ENCODE results near the gene RPS6KA6. TPM values are rescaled to one million over a fixed set of nuclear protein-coding genes. Genes with fewer than 3 reads are reported as not detected.

Gene RPS6KA6
- 2.4 and 5.9 TPM in 2 replicates for total RNA-seq (2014; rRNA removed; shearing (Covaris generic))

- Histone ChIP-seq H3K27me3 (replicated peaks) (no peaks in the 10 kb centered on the region), H3K27ac (no peak within 1 kb of the TSS), H3K9me3 (replicated peaks) (no peaks in the 10 kb centered on the region), H3K4me3 (peak within 1 kb of the TSS; percentile 62), H3K36me3 (no peaks in the 10 kb centered on the region), H3K4me1 (replicated peaks) (no peaks in the 10 kb centered on the region)
- DNase-seq (ENCODE audit: low read depth in 1 of 2, low spot score in 2 of 2), result peak; percentile 38 to 49
Observed at GRCh38 chrX:84187533-84188319, at the start of gene RPS6KA6. TSS of gene RPS6KA6 (minus strand) at chrX:84188199. CDS start at chrX:84187899, 300 bp downstream.

- Histone ChIP-seq H3K4me1 (replicated peaks) (peaks cover 10% of the 10 kb centered on the region), H3K9me3 (replicated peaks) (no peaks in the 10 kb centered on the region), H3K4me3 (no peak overlapping the region), H3K27me3 (replicated peaks) (no peaks in the 10 kb centered on the region), H3K27ac (no peak overlapping the region), H3K36me3 (no peaks in the 10 kb centered on the region)
- DNase-seq (ENCODE audit: low read depth in 1 of 2, low spot score in 2 of 2), result no peak
Observed at GRCh38 chrX:84224741-84225140, 36.7 kb upstream of the RPS6KA6 start.

GRCh38 chrX:84223261-84223660, 35.3 kb upstream of the RPS6KA6 start:
- H3K4me1 ChIP-seq (replicated peaks), result peaks cover 10% of the 10 kb centered on the region
- no peak for DNase-seq (ENCODE audit: low read depth in 1 of 2, low spot score in 2 of 2)
- no peaks in the 10 kb centered on the region for H3K36me3 ChIP-seq
- H3K27me3 ChIP-seq (replicated peaks), result no peaks in the 10 kb centered on the region
- H3K4me3 ChIP-seq, result no peak overlapping the region
- H3K9me3 ChIP-seq (replicated peaks), result no peaks in the 10 kb centered on the region
- H3K27ac ChIP-seq, result no peak overlapping the region

- no peak for DNase-seq (ENCODE audit: low read depth in 1 of 2, low spot score in 2 of 2)
- no peaks in the 10 kb centered on the region for H3K9me3 ChIP-seq (replicated peaks)
- H3K4me3 ChIP-seq, result no peak overlapping the region
- H3K36me3 ChIP-seq, result no peaks in the 10 kb centered on the region
- no peak overlapping the region for H3K27ac ChIP-seq
- peaks cover 11% of the 10 kb centered on the region for H3K4me1 ChIP-seq (replicated peaks)
- no peaks in the 10 kb centered on the region for H3K27me3 ChIP-seq (replicated peaks)
Observed at GRCh38 chrX:84221181-84221580, 33.2 kb upstream of the RPS6KA6 start.

GRCh38 chrX:84219551-84219950, 31.6 kb upstream of the RPS6KA6 start:
- no peaks in the 10 kb centered on the region for H3K9me3 ChIP-seq (replicated peaks)
- no peaks in the 10 kb centered on the region for H3K36me3 ChIP-seq
- H3K4me3 ChIP-seq, result no peak overlapping the region
- DNase-seq (ENCODE audit: low read depth in 1 of 2, low spot score in 2 of 2), result no peak
- H3K4me1 ChIP-seq (replicated peaks), result peaks cover 11% of the 10 kb centered on the region
- no peaks in the 10 kb centered on the region for H3K27me3 ChIP-seq (replicated peaks)
- H3K27ac ChIP-seq, result no peak overlapping the region

GRCh38 chrX:84218726-84219125, 30.7 kb upstream of the RPS6KA6 start:
- Histone ChIP-seq H3K27me3 (replicated peaks) (no peaks in the 10 kb centered on the region), H3K27ac (no peak overlapping the region), H3K9me3 (replicated peaks) (no peaks in the 10 kb centered on the region), H3K36me3 (no peaks in the 10 kb centered on the region), H3K4me3 (no peak overlapping the region), H3K4me1 (replicated peaks) (peaks cover 11% of the 10 kb centered on the region)
- DNase-seq (ENCODE audit: low read depth in 1 of 2, low spot score in 2 of 2), result no peak

- Histone ChIP-seq H3K27me3 (replicated peaks) (no peaks in the 10 kb centered on the region), H3K9me3 (replicated peaks) (no peaks in the 10 kb centered on the region), H3K4me1 (replicated peaks) (peaks cover 11% of the 10 kb centered on the region), H3K36me3 (no peaks in the 10 kb centered on the region), H3K27ac (peak overlapping the region; percentile 26), H3K4me3 (no peak overlapping the region)
- DNase-seq (ENCODE audit: low read depth in 1 of 2, low spot score in 2 of 2), result peak in 1 of 2 experiments; percentile 12
Observed at GRCh38 chrX:84216881-84217280, 28.9 kb upstream of the RPS6KA6 start.

- no peak overlapping the region for H3K4me3 ChIP-seq
- peaks cover 11% of the 10 kb centered on the region for H3K4me1 ChIP-seq (replicated peaks)
- no peaks in the 10 kb centered on the region for H3K36me3 ChIP-seq
- DNase-seq (ENCODE audit: low read depth in 1 of 2, low spot score in 2 of 2), result no peak
- no peaks in the 10 kb centered on the region for H3K27me3 ChIP-seq (replicated peaks)
- no peak overlapping the region for H3K27ac ChIP-seq
- H3K9me3 ChIP-seq (replicated peaks), result no peaks in the 10 kb centered on the region
Observed at GRCh38 chrX:84216406-84216805, 28.4 kb upstream of the RPS6KA6 start.

- no peaks in the 10 kb centered on the region for H3K4me1 ChIP-seq (replicated peaks)
- no peak overlapping the region for H3K4me3 ChIP-seq
- no peak overlapping the region for H3K27ac ChIP-seq
- H3K27me3 ChIP-seq (replicated peaks), result no peaks in the 10 kb centered on the region
- H3K36me3 ChIP-seq, result no peaks in the 10 kb centered on the region
- no peak for DNase-seq (ENCODE audit: low read depth in 1 of 2, low spot score in 2 of 2)
- no peaks in the 10 kb centered on the region for H3K9me3 ChIP-seq (replicated peaks)
Observed at GRCh38 chrX:84205276-84205675, 17.3 kb upstream of the RPS6KA6 start.

- no peak overlapping the region for H3K4me3 ChIP-seq
- H3K36me3 ChIP-seq, result no peaks in the 10 kb centered on the region
- no peaks in the 10 kb centered on the region for H3K27me3 ChIP-seq (replicated peaks)
- peaks cover 6% of the 10 kb centered on the region; the same call in 1 of the 2 replicates for H3K4me1 ChIP-seq (replicated peaks)
- DNase-seq (ENCODE audit: low read depth in 1 of 2, low spot score in 2 of 2), result no peak
- no peaks in the 10 kb centered on the region for H3K9me3 ChIP-seq (replicated peaks)
- H3K27ac ChIP-seq, result no peak overlapping the region
Observed at GRCh38 chrX:84199688-84200087, 11.7 kb upstream of the RPS6KA6 start.

- no peak overlapping the region for H3K27ac ChIP-seq
- no peak overlapping the region for H3K4me3 ChIP-seq
Observed at GRCh38 chrX:84197550-84197949, 9.6 kb upstream of the RPS6KA6 start.

GRCh38 chrX:84192006-84192405, 4.0 kb upstream of the RPS6KA6 start:
- Histone ChIP-seq H3K4me3 (no peak overlapping the region), H3K27me3 (replicated peaks) (no peaks in the 10 kb centered on the region), H3K4me1 (replicated peaks) (no peaks in the 10 kb centered on the region; the same call in 1 of the 2 replicates), H3K27ac (no peak overlapping the region), H3K9me3 (replicated peaks) (no peaks in the 10 kb centered on the region), H3K36me3 (no peaks in the 10 kb centered on the region)
- no peak for DNase-seq (ENCODE audit: low read depth in 1 of 2, low spot score in 2 of 2)

More at GRCh38 chrX:84197550-84197949, 9.6 kb upstream of the RPS6KA6 start:
- Histone ChIP-seq H3K4me1 (replicated peaks) (peaks cover 6% of the 10 kb centered on the region; the same call in 1 of the 2 replicates), H3K36me3 (no peaks in the 10 kb centered on the region), H3K9me3 (replicated peaks) (no peaks in the 10 kb centered on the region), H3K27me3 (replicated peaks) (no peaks in the 10 kb centered on the region)
- DNase-seq (ENCODE audit: low read depth in 1 of 2, low spot score in 2 of 2), result peak in 1 of 2 experiments; percentile 62

- DNase-seq (ENCODE audit: low read depth in 1 of 2, low spot score in 2 of 2), result no peak
- H3K27ac ChIP-seq, result no peak overlapping the region
- H3K4me3 ChIP-seq, result no peak overlapping the region
- no peaks in the 10 kb centered on the region for H3K9me3 ChIP-seq (replicated peaks)
- H3K36me3 ChIP-seq, result no peaks in the 10 kb centered on the region
- H3K4me1 ChIP-seq (replicated peaks), result no peaks in the 10 kb centered on the region
- H3K27me3 ChIP-seq (replicated peaks), result no peaks in the 10 kb centered on the region
Observed at GRCh38 chrX:84189125-84189524, 1.1 kb upstream of the RPS6KA6 start.

- Histone ChIP-seq H3K9me3 (replicated peaks) (no peaks in the 10 kb centered on the region), H3K36me3 (no peaks in the 10 kb centered on the region), H3K4me1 (replicated peaks) (no peaks in the 10 kb centered on the region), H3K27ac (no peak overlapping the region), H3K27me3 (replicated peaks) (no peaks in the 10 kb centered on the region), H3K4me3 (peak overlapping the region; percentile 62)
- peak in 1 of 2 experiments; percentile 60 for DNase-seq (ENCODE audit: low read depth in 1 of 2, low spot score in 2 of 2)
Observed at GRCh38 chrX:84188320-84188834, 378 bp upstream of the RPS6KA6 start.
